ENCODE results near the gene ERI3.

Gene ERI3

DNA sequence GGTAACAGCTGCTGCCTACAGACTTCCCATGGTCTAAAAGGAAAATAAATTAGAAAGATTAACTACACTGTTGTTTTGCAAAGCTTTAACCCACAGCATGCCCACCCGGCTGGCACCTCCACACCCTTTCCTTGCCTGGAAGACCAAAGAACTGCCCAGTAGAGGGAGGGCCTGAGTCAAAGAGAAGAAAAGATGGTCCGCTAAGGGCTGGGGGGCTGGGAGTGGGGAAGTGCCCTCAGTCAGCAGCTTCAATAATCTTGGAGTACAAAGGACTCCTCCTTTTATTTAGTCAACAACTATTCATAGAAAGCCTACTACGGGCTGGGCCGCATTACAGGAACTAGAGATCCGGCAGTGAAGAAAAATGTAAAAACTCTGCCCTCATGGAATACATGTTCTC, 40.6 kb downstream of the ERI3 start:
- no peak for DNase-seq

DNA sequence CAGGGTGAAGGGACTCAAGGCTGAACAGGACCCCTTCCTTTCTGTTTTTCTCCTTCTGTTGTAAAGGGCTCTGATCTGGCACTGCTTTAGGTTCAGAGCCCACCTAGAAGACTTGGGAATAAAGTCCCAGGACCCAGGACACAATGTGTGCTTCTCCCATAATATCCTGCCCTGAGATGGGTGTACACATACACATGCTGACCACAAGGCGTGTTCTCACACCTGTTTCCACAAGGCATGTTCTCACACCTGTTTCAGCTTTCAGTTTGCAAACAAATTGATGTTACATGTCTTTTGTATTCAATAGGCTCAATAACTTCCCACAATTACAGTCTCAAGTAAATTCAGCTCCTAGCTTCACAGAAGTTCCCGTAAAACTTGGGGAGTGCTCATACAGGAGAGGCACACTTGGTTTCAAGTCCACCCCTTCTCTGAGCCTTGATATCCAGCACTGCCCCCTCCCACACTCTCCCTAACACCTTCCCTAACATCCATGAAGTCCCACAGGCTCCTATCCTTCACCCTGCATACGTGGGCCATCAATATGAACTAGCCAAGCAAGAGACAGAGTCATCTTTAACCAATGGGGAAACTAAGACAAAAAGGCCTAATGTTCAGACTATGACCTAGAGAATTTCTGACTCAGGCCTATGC, 41.7 kb downstream of the ERI3 start:
- DNase-seq, result no peak

DNA sequence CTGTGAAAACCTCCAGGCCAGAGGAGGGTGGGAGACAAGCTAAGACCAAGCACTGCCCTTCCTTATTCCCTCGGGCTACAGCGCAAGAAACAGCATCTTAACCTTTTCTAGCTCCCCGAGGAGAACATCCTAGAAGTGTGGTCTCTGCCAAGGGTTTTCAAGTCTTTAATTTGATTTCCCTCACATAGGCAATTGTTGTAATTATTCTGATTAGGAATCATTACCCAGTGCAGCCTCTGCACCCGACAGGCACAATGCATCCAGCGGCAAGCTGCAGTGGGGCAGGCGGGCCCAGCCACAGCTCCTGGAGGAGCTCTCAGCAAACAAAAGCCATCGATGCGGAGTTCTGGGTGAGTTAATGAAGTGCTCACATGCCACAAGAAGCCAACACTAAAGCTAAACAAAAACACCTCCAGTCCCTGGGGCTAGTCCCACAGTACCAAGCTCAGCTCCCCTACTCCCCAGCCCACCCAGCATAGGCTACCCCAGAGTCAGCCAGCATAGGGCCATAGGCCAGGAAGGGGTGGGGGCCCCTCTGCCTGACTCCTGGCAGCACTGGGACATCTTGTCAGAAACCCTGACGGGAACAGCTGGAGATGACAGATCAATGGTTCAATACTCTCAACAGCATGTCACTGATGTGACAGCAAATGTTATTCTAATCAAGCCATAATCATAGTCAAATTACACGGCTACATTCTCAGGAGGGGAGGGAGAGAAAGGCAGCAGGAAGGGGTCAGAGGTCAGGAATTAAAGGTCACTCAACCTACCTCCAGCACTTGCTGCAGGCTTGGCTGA, 42.5 kb downstream of the ERI3 start:
- no peak for DNase-seq

DNA sequence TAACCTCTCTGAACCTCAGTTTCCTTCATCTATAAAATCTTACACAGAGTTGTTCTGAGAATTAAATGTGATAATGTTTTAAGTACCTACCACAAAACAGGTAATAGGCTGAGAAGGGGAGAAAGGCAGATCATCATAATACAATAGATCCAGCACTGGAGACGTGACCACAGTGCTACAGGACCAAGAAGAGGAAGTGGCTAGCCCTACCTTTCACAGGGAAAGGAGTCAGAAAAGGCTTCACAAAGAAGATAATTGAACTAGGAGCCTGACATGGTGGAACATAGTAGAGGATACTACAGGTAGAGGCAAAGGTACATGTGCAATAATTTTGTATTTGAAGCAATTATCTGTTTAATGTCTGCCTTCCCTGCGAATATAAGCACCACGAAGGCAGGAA, 45.1 kb downstream of the ERI3 start:
- DNase-seq, result no peak

DNA sequence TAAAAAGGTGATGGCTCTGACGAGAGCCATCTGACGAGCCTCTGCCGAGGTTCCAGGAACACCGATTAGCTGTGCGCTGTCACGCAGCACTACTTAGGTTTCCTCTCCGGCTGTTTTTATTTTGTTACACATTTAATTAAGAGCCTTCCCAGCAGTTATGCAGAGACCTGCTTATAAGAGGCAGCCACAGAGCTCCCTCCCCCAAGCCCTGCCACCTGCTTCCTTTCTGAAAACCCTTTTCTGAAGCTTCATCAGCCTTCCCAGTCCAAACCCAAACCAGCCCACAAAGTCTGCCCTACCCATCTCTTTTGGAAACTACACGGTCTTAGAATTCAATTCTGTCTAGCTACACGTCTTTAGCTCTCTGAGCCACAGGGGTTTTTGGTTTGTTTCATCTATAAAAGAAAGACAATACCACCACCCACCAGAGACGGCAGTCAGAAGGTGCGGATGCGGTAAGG, 49.1 kb downstream of the ERI3 start:
- DNase-seq, result no peak

DNA sequence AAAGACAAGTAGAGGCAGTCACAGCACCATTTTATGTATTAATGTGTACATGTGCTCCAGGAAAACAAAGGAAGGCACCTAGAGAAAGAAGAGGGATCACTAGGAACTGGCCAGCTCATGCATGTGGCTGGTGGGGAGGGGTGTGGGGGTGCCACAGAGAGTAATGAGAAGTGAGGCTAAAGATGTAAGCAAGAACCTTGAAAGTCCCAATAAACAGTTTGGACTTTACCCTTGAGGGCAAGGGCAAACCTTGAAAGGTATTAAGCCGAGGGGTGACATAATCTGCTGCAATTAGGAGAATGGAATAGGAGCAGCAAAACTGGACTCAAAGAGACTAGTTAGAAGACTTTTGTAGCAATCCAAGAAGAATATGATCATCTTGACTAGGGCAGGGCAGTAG, 51.5 kb downstream of the ERI3 start:
- no peak for DNase-seq

DNA sequence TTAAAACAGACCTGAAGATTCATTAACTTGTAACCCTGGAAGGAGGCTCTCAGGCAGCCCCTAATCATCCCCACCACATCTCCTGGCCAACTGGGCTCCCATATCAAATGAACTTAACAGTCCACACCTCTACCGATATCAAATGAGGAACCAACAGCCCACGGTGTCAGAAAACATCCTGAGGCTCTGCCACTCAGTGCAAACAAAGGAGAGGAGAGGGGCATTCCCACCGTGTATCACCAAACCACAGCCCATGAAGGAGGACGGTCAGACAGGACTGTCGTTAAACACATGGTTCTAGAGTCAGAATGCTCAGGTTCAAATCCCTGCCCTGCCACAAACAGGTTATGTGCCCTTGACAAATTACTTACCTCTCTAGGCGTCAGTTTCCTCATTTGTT, 52.5 kb downstream of the ERI3 start:
- no peak for DNase-seq

DNA sequence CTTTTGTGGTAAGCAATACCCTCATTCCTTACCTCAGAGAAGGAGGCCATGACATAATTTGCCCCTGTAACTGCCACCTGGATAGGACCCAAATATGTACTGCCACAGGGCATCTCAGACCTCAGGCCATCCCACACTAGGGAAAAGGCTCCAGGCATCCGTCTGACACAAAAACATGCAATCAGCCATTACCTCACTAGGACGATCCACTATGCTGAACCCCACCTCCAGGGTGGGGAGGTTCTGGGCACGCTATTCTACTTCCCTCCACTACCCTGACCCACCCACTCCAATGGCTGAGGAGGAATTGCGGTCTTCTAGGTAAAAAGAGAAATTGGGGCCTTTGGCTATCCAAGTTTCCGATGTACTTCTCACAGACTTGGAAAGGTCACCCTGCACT, 53.6 kb downstream of the ERI3 start:
- DNase-seq, result no peak

DNA sequence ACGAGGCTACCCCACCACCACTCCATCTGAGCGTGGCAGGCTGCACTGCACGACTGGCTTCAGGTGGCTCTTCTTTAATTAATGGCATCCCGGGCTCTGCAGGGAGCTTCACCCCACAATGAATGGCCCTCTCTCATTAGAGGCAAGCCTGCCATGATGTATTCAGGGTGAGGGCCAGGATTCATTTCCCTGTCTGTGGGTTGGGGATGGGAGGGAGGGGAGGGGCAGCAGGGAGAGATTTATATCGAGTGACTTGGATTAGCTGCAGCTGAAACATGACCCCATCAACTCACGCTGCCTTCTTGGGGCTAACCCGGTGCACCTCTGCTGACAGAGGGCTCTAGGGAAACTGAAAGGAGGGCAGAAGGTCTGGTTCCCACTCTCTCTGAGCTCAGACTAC, 54.2 kb downstream of the ERI3 start:
- no peak for DNase-seq

DNA sequence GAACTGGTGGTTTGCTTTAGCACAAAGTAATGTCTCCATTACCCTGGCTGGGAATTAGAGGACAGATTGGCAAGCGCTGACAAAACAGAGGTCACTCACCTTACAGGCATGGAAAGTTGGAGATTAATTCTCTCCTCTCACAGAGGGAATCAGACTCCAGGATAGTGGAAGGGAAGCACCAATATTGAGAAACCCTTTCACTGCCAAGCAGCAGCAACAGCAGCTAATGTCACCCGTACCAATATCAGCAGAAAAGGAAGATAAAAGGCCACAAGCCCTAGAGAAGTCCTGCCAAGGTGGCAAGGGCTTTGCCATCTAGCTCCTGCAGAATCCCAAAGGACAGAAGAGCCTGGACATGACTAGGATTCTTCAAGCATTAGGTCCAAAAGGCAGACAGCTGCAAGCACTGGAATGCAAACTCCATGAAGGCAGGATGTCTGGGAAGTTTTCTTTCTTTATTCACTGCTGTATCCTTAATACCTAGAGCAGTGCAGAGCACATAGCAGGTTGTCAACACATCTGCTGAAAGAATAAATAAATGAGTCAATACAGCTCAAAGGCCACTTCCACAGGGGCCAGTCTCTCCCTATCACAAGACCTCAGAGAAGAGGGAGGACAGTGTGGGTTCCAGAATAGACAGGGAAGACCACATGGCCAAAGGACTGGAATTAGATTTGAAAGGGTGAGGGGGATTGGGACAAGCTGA, 57.2 kb downstream of the ERI3 start:
- DNase-seq, result no peak

DNA sequence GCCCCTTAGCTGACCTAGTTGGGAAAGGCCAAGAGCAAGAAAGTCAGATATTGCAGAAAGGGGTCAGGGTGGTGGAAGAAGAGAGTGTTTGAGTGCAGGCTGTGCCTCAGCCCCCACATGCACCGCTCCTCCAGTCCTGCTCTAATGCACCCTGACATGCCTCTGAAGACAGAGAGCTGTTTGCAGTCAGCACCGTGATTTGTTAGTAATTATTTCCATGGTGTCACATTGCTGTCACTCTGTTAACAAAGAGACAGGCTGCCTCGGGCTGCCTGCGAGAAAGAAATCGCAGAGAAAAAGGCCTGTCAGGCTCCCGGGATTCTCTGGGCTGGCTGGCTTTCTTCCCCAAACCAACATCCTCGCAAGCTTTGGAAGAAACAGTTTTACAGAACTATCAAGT, 58.3 kb downstream of the ERI3 start:
- no peak for DNase-seq

DNA sequence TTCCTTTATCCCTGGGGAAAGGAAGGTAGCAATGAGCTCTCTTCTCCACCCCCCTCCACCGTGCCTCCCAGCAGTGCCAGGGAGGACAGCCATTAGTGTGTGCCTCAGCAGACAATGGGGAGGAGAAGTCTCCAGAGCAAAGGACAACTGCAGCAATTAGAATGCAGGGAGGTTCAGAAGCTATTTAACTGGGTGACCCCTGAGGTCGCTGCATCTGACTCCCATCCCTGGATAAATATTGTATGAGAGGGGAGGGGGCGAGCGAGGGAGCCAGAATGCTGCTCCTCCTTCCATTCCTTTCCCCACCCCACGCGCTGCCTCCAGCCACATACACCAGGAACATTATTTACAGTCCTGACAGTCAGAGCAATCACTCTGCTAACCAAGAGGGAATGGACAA, 59.0 kb downstream of the ERI3 start:
- DNase-seq, result no peak

DNA sequence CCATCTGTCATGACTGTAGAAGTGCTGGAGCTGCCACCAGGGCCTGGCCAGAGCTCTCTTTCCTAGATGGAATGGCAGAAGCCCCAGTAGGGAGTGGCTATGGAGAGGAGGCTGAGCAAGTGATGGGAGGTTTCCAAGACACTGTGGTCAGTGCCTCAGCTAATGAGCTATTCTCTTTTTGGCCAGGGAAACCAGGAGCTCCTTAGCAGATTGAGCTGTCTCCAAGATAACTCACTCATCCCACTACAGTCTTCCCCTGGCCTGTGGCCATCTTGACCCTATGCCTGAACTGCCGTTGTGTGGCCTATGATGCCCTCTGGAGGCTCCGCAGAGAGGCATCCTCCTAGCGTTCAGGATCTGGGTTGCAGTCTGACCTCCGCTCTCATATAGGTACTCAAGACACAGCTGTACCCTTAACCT, 60.5 kb downstream of the ERI3 start:
- peak; percentile 42 for DNase-seq

DNA sequence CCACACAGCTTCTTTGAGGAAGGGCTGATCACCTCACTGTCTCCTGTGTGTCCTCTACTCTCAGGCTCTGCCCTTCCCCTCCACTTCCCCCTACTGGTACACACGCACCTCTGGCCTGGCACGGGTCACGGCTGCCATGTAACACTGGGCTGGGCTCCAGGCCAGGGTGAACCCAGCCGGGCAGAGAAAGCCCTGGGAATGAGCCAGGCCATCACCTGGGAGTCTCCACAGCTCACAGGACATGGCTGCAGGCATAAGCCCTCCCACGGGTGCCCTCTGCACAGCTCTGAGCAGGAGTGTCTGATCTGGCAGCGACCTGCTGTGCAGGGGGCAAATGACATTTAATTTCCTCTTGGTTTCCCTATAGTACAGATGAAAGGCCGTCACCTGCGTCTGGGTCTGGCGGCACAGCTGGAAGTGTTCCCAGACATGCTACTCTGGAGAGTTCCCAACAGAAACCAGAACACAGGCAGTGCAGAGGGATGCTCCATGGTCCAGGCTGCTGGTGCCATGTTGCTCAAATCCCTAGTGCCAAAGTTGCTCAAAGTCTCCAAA, 61.2 kb downstream of the ERI3 start:
- no peak for DNase-seq

DNA sequence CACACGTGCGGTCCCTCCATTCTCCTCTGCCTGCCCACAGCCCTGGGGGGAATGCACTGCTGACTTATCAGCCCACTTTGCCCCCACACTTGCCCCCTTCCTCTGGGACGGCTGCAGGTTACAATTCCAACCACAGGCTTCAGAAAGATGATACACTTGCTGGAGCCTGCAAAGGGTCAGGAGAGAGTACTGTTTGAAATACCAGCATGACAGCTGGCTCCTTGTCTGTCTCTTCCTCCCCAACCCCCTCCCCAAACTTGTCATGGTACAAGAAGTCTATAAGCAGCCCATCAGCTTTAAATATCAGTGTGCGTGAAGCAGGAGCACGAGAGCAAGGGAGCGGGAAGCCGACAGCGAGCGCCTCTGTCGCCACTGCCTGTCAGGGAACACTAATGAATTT, 62.4 kb downstream of the ERI3 start:
- no peak for DNase-seq

DNA sequence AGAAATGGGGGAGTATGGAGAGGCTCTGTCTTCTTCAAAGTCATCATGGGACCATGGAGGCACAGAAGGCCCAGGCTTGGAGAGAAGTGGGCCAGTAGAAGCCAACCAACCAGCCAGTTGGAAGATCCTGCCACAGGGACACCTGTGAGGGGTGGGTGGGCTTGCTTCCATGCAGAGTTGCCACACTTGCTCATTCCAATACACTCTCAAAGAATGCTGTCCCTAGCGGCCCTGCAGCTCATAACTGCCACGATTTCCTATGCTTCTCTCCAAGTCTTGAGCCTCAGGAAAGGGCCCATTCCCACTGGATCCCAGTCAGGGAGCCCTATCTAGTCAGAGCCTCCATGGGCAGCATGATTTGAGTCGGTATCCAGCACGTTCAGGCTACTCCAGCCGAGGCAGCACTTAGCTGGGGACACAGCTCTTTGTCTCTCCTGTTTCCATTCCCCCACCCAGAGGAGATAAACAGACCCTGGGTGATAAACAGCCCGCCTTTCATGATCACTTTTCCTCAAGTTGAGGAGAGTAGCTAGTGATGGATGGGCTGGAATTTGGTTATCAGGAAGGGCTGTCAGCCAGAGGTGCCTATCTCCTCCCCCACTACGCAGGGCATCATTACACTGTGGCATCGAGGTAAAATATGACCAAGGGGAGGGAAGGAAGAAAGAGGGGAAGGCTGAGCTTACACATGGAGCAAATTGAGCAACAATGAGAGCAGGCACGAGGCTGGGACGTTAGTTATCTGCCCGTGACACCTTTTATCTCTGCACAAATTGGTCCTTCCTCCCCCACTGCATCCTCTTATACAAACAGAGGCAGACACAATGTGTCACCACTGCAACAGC, 64.6 kb downstream of the ERI3 start:
- DNase-seq, result no peak

DNA sequence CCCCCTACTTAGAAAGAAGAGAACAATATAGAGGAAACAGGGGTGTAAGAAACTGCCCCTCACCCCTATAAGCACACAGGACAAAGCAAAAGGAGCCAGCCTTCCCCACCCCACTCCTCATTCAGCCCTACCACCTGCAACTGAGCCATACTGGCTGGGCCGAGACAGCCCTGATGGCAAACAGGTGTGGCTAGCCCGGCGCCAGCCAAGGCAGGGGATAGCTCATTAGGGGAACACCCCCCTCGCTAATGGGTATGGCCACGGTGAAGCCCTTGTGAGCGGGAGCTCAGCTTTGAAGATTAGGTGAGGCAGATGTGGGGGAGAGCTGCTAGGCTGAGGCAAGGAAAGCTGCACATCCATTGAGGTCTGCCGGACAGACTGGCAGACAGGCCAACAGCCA, 65.5 kb downstream of the ERI3 start:
- DNase-seq, result no peak

DNA sequence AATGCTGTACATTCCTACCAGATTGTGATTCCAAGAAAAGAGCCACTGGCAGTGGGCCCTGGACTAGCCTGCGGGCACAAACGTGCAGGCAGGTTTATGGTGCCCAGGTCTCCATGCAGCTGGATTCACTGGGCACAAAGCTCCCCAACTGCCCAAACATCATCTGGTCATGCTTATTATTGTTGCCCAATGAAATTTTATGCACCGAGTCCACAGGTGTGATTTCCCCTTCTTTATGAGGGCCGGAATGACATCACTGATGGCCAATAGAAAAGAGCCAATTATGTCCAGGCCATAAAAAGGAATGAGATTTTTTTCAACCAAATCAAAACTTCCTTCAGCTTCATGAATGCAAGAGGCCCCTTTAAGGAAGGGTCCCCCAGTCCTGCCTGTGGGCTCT, 66.2 kb downstream of the ERI3 start:
- DNase-seq, result no peak

DNA sequence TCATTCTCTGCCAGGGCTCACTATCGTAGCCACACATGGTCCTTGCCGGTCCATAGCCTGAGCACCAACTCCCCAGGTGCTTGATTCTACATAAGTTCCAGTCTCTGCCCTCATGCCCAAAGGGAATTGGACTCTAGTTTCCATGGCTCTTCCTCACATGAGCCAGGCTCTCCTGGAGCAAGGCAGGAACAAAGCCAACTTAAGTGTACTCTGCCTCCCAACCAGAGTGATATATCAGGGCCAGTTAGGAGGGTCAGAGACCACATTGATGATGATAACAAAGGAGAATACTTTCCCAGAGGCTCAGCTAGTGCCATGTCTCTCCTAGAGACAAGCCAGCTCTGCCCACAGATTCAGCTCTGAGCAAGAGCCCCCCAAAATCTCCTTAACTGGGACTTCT, 70.9 kb downstream of the ERI3 start:
- DNase-seq, result no peak

DNA sequence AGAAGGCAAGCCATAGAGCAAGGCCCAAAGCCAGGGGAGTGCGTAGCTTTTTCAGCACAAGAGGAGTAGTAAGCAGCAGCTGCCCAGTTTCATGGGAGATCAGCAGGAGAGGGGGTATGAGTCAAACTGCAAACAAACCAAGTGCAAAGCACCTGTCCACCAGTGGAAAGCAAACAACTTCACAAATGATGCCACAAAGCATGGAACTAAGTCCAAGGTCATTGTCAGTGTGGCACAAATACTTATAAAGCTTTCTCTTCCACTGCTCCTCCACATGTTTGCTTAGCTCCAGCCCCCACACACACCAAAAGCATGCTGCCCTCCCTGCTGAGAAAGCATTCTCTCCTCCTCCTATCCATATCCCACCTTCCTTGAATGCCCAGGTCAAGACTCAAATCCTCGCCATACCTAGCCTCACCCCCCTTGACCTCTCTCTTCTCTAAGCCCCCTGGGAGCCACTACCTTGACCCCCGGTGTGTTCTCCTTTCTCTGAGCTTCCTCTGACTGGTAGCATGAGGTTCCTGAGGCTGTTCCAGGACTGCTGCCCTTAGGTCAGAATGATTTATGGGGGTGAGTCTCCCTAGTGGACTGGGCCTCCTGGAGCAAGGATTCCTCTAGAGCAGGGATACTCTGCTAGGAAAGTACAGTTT, 71.4 kb downstream of the ERI3 start:
- DNase-seq, result no peak

DNA sequence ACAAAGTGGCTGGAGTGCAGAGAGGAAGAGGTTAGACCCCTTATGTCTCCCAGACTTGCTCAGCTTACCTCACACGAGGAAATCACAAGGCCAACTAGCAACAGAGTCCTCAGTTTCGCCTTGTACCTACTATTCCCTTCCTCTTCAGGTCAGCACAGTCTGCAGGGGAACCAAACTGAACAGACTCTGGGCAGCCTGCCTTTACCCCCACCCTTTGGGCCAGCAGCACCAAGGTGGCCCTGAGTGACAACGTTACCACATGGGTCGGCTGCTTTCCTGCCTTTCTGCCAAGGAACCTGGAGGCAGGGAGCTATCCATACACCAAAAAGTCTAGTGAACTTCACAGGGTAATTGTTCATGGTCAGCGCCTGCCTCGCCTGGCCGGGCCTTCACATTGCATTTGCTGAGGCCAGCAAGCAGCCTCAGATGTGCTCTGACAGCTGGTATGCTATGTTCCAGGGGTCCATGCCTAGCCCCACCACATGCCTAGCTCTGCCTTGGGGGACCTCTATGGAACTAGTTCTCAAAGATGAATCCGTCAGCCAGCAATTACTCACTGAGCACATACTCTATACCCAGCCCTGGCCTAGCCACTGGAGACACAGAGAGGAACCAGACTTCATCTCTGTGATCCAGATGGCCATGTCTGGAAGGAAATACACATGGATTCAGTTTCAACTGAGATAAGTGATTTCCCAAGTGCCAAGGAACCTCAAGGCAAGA, 72.2 kb downstream of the ERI3 start:
- no peak for DNase-seq

Data from left hindlimb (tissue), 1 donor.